K562 (cell line): ENCODE measurements around the gene GPR3. TPM values are rescaled to one million over a fixed set of nuclear protein-coding genes. Genes with fewer than 3 reads are reported as not detected.

Experiments used
- CBFA2T2 ChIP-seq: fragments of 450-650 bp; conservative IDR thresholded peaks from 2 replicates; pipeline ENCODE4 v1.6.1; 2017; ENCODE audit warnings: mild to moderate bottlenecking
- CEBPG ChIP-seq, 3 experiments: fragments of 200-800 bp in 1 of 3; sonication (Bioruptor generic) in 1 of 3; sonication (generic) in 1 of 3; formaldehyde crosslinking in 1 of 3; IDR thresholded peaks in 2 of 3; conservative IDR thresholded peaks in 1 of 3; 2 replicates each; pipeline versions ENCODE4 v1.6.1 to v1.8.0; 2016 to 2022; ENCODE audit warnings: missing compliant biosample characterization in 2 of 3, missing genetic modification characterization in 2 of 3, mild to moderate bottlenecking in 1 of 3, missing genetic modification reagents in 1 of 3
- EP300 ChIP-seq: IDR thresholded peaks from 2 replicates; pipeline ENCODE4 v1.6.1; 2012; ENCODE audit warnings: low read length, improper control_type of control experiment
- GABPA ChIP-seq: fragments of 200-800 bp; sonication (Bioruptor generic); conservative IDR thresholded peaks from 2 replicates; pipeline ENCODE4 v1.6.1; 2016; ENCODE audit warnings: low read depth, missing genetic modification characterization, missing compliant biosample characterization
- HDAC1 ChIP-seq, 2 experiments: fragments of 450-650 bp; IDR thresholded peaks; 2 replicates each; pipeline ENCODE4 v1.6.1; 2016 to 2017; ENCODE audit warnings: inconsistent platforms in 1 of 2, mild to moderate bottlenecking in 1 of 2, moderate library complexity in 1 of 2
- KLF13 ChIP-seq: fragments of 450-650 bp; IDR thresholded peaks from 2 replicates; pipeline ENCODE4 v1.6.1; 2016; ENCODE audit warnings: missing genetic modification characterization, low read depth, mild to moderate bottlenecking, missing compliant biosample characterization, moderate library complexity, borderline replicate concordance
- PURB ChIP-seq: sonication (generic); formaldehyde crosslinking; IDR thresholded peaks from 2 replicates; pipeline ENCODE4 v1.9.0; 2021; ENCODE audit warnings: low read depth, mild to moderate bottlenecking, missing genetic modification reagents
- RBM14 ChIP-seq: fragments of 200-400 bp; formaldehyde crosslinking; IDR thresholded peaks from 2 replicates; pipeline ENCODE4 v1.6.1; 2018; ENCODE audit warnings: low read depth, mild to moderate bottlenecking, low read length, moderate library complexity, borderline replicate concordance; ENCODE audit not compliant: insufficient read depth
- RBM39 ChIP-seq: fragments of 200-400 bp; formaldehyde crosslinking; optimal IDR thresholded peaks from 2 replicates; pipeline ENCODE3; 2018; ENCODE audit warnings: low read depth, low read length
- SMARCC2 ChIP-seq: fragments of 450-650 bp; IDR thresholded peaks from 2 replicates; pipeline ENCODE4 v1.6.1; 2017; ENCODE audit warnings: antibody characterized with exemption, moderate library complexity, mild to moderate bottlenecking, low read depth
- SRSF3 ChIP-seq: fragments of 200-400 bp; formaldehyde crosslinking; IDR thresholded peaks from 2 replicates; pipeline ENCODE4 v1.6.1; 2016; ENCODE audit warnings: mild to moderate bottlenecking, low read length, moderate library complexity; ENCODE audit not compliant: insufficient read depth
- ZBTB11 ChIP-seq, 3 experiments: fragments of 200-800 bp in 1 of 3; fragments of 250-450 bp in 1 of 3; fragments of 450-650 bp in 1 of 3; sonication (Bioruptor Pico) in 1 of 3; sonication (Bioruptor generic) in 1 of 3; formaldehyde crosslinking in 1 of 3; IDR thresholded peaks; 2 replicates each; pipeline versions ENCODE4 v1.6.1 to v1.8.0; 2016 to 2022; ENCODE audit warnings: mild to moderate bottlenecking in 2 of 3, missing genetic modification characterization in 2 of 3, missing compliant biosample characterization in 1 of 3, moderate library complexity in 1 of 3
- ZNF143 ChIP-seq: sonication (generic); formaldehyde crosslinking; IDR thresholded peaks from 2 replicates; pipeline ENCODE4 v1.9.0; 2022; ENCODE audit warnings: mild to moderate bottlenecking, missing genetic modification reagents
- polyA plus RNA-seq, 8 experiments: library from polyadenylated mRNA; depleted of rRNA in 4 of 8; stranded (reverse) in 5 of 8; unstranded in 3 of 8; fragments of >200 nt; fragmentation: Nextera tagmentation in 2 of 8; fragmentation: Illumina TruSeq in 1 of 8; extraction: Ambion mirVana in 2 of 8; extraction: Trizol in 1 of 8; gene quantifications; 2 replicates each; pipeline versions ENCODE4 v1.2.1 to v1.2.3, GENCODE V29; 2011 to 2014; ENCODE audit warnings: inconsistent platforms in 1 of 8, missing spikeins in 1 of 8
- total RNA-seq, 7 experiments: library from RNA; depleted of rRNA in 6 of 7; stranded (reverse); fragments of >200 nt in 6 of 7; fragmentation: Illumina TruSeq in 2 of 7; extraction: Trizol in 2 of 7; gene quantifications; 2 replicates each; pipeline versions ENCODE4 v1.2.1 to v1.2.3, GENCODE V29; 2011 to 2021; ENCODE audit warnings: low replicate concordance in 1 of 7
- TF ChIP-seq, protein P1 (sequence below): fragments of 250-450 bp; sonication (Bioruptor Pico); IDR thresholded peaks from 2 replicates; pipeline ENCODE4 v1.4.0; 2020; ENCODE audit warnings: mild to moderate bottlenecking, moderate library complexity, borderline replicate concordance
- TF ChIP-seq, protein P2 (sequence below), 2 experiments: fragments of 450-650 bp; IDR thresholded peaks; 2 replicates each; pipeline ENCODE4 v1.6.1; 2016
- TF ChIP-seq, protein P3 (sequence below): fragments of 250-450 bp; sonication (Bioruptor Pico); IDR thresholded peaks from 2 replicates; pipeline ENCODE4 v1.4.0; 2020; ENCODE audit warnings: mild to moderate bottlenecking

The GPR3 gene
- total and polyA plus RNA-seq, 9 of the 15 experiments (the other 6 are each of a cell fraction or from before 2014, with no cell fraction given) = 0.24 to 11.5 (median 3.7) TPM

DNA sequence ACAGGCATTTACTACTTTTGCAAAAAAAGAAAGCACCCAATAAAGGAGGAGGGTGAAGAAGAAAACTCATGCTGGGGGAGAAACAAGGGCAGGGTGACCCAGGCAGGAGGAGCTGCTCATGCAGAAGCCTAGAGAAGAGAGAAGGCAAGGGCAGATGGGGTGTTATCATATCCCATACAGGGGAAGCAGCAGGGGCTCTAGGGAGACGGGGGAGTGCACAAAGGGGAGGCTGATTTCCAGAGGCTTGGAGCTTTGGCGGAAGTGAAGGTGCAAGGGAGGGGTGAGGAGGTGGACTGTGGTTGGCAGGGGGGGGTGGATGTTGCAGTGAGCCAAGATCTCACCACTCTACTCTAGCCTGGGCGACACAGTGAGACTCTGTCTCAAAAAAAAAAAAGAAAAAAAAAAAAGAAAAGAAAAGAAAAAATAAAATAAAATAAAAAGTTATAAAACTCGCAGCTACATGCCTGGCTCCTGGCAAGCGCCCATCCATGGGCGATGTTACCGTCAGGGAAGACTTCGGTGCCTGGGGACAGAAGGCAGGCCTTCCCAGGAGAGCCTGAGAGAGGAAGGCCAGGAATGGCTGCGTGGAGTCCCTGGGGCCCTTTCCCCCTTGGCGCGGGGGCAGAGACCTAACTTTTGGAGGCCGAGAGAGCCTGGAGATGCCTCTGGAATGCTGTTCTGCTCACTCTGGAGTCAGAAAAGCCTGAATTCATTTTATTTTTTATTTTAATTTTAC, 14.5 kb upstream of the GPR3 start (continued):
- no peak for TF ChIP-seq CEBPG (CRISPR knock-in tag; IDR thresholded peaks at IDR 0.05)
- TF ChIP-seq CEBPG (tag; conservative IDR thresholded peaks at IDR 0.05 in 1 of 2, IDR thresholded peaks at IDR 0.05 in 1 of 2) = no peak
- no peak for TF ChIP-seq SRSF3
- no peak for TF ChIP-seq ZNF143 (CRISPR knock-in tag)
- peak; percentile 43; the same call in 1 of the 2 replicates for TF ChIP-seq CBFA2T2
- TF ChIP-seq, protein P1, sequence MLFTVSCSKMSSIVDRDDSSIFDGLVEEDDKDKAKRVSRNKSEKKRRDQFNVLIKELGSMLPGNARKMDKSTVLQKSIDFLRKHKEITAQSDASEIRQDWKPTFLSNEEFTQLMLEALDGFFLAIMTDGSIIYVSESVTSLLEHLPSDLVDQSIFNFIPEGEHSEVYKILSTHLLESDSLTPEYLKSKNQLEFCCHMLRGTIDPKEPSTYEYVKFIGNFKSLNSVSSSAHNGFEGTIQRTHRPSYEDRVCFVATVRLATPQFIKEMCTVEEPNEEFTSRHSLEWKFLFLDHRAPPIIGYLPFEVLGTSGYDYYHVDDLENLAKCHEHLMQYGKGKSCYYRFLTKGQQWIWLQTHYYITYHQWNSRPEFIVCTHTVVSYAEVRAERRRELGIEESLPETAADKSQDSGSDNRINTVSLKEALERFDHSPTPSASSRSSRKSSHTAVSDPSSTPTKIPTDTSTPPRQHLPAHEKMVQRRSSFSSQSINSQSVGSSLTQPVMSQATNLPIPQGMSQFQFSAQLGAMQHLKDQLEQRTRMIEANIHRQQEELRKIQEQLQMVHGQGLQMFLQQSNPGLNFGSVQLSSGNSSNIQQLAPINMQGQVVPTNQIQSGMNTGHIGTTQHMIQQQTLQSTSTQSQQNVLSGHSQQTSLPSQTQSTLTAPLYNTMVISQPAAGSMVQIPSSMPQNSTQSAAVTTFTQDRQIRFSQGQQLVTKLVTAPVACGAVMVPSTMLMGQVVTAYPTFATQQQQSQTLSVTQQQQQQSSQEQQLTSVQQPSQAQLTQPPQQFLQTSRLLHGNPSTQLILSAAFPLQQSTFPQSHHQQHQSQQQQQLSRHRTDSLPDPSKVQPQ = no peak
- TF ChIP-seq SMARCC2 = no peak
- peak in 1 of 3 experiments; percentile 66; a peak in 2 of 6 replicates for TF ChIP-seq ZBTB11 (CRISPR knock-in tag; IDR thresholded peaks at IDR 0.05)
- TF ChIP-seq, protein P2, sequence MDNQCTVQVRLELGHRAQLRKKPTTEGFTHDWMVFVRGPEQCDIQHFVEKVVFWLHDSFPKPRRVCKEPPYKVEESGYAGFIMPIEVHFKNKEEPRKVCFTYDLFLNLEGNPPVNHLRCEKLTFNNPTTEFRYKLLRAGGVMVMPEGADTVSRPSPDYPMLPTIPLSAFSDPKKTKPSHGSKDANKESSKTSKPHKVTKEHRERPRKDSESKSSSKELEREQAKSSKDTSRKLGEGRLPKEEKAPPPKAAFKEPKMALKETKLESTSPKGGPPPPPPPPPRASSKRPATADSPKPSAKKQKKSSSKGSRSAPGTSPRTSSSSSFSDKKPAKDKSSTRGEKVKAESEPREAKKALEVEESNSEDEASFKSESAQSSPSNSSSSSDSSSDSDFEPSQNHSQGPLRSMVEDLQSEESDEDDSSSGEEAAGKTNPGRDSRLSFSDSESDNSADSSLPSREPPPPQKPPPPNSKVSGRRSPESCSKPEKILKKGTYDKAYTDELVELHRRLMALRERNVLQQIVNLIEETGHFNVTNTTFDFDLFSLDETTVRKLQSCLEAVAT (IDR thresholded peaks at IDR 0.05) = no peak
- peak in 1 of 2 experiments; percentile 68; a peak in 2 of 4 replicates for TF ChIP-seq HDAC1 (IDR thresholded peaks at IDR 0.05)
- no peak for TF ChIP-seq KLF13 (tag)
- no peak for TF ChIP-seq PURB (CRISPR knock-in tag)
- TF ChIP-seq, protein P3, sequence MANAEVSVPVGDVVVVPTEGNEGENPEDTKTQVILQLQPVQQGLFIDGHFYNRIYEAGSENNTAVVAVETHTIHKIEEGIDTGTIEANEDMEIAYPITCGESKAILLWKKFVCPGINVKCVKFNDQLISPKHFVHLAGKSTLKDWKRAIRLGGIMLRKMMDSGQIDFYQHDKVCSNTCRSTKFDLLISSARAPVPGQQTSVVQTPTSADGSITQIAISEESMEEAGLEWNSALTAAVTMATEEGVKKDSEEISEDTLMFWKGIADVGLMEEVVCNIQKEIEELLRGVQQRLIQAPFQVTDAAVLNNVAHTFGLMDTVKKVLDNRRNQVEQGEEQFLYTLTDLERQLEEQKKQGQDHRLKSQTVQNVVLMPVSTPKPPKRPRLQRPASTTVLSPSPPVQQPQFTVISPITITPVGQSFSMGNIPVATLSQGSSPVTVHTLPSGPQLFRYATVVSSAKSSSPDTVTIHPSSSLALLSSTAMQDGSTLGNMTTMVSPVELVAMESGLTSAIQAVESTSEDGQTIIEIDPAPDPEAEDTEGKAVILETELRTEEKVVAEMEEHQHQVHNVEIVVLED (CRISPR knock-in tag) = no peak
- TF ChIP-seq GABPA (tag) = peak; percentile 55
- TF ChIP-seq EP300 = no peak
- no peak for TF ChIP-seq RBM39
- no peak for TF ChIP-seq RBM14
